Keratinocyte (primary cell): Measurements from ENCODE around the gene RGS3. TPM values are rescaled to one million over a fixed set of nuclear protein-coding genes. Genes with fewer than 3 reads are reported as not detected.

Source experiments
- DNase-seq: peaks from one replicate; pipeline ENCODE4 v3.0.0-alpha.2; 2011; ENCODE audit warnings: low read depth, missing footprints, low spot score
- FAIRE-seq: peaks from 2 replicates; lab custom pipeline; 2011; peaks lifted over from hg19 to GRCh38; lab: Jason Lieb, UNC
- H2AFZ ChIP-seq: 2 replicates; pipeline ENCODE4 v1.6.0; 2012; ENCODE audit warnings: low read length, control low read depth, inconsistent platforms; ENCODE audit not compliant: control insufficient read depth
- H3K27ac ChIP-seq: 2 replicates; pipeline ENCODE4 v1.5.1; 2011; ENCODE audit warnings: low read length; ENCODE audit not compliant: control insufficient read depth, insufficient read depth
- H3K27me3 ChIP-seq: 3 replicates; pipeline ENCODE4 v1.6.0; 2011; ENCODE audit warnings: low read length; ENCODE audit not compliant: control insufficient read depth, insufficient read depth; ENCODE audit errors: extremely low read depth
- H3K36me3 ChIP-seq, 2 experiments: 2 replicates in 1 of 2; 3 replicates in 1 of 2; pipeline ENCODE4 v1.5.1; 2011; ENCODE audit warnings: low read length in 2 of 2, mild to moderate bottlenecking in 1 of 2; ENCODE audit not compliant: control insufficient read depth in 2 of 2, insufficient read depth in 2 of 2; ENCODE audit errors: extremely low read depth in 1 of 2
- H3K4me1 ChIP-seq: 3 replicates; pipeline ENCODE4 v1.5.1; 2011; ENCODE audit warnings: low read length; ENCODE audit not compliant: control insufficient read depth, insufficient read depth; ENCODE audit errors: extremely low read depth
- H3K4me2 ChIP-seq: 3 replicates; pipeline ENCODE4 v1.6.0; 2011; ENCODE audit warnings: low read depth, low read length; ENCODE audit not compliant: control insufficient read depth, insufficient read depth; ENCODE audit errors: extremely low read depth
- H3K4me3 ChIP-seq, 3 experiments: fragments of 200-600 bp in 1 of 3; sonication (generic) in 1 of 3; 2 replicates in 2 of 3; 3 replicates in 1 of 3; pipeline ENCODE4 v1.5.1; 2011 to 2016; ENCODE audit warnings: low read length in 3 of 3, mild to moderate bottlenecking in 3 of 3, control low read depth in 2 of 3, inconsistent platforms in 1 of 3, low read depth in 1 of 3, mixed read lengths in 1 of 3, mixed run types in 1 of 3, moderate library complexity in 1 of 3; ENCODE audit not compliant: control insufficient read depth in 2 of 3, insufficient read depth in 2 of 3; ENCODE audit errors: extremely low read depth in 1 of 3
- H3K79me2 ChIP-seq: 2 replicates; pipeline ENCODE4 v1.6.0; 2012; ENCODE audit warnings: low read length; ENCODE audit not compliant: control insufficient read depth, insufficient read depth
- H3K9ac ChIP-seq: 3 replicates; pipeline ENCODE4 v1.6.0; 2011; ENCODE audit warnings: low read length; ENCODE audit not compliant: control insufficient read depth, insufficient read depth; ENCODE audit errors: extremely low read depth
- H3K9me1 ChIP-seq: 3 replicates; pipeline ENCODE4 v1.6.0; 2011; ENCODE audit warnings: low read length; ENCODE audit not compliant: control insufficient read depth, insufficient read depth; ENCODE audit errors: extremely low read depth
- H3K9me3 ChIP-seq: 2 replicates; pipeline ENCODE4 v1.5.1; 2012; ENCODE audit warnings: low read depth, low read length; ENCODE audit not compliant: control insufficient read depth
- H4K20me1 ChIP-seq: 3 replicates; pipeline ENCODE4 v1.6.0; 2011; ENCODE audit warnings: low read length; ENCODE audit not compliant: control insufficient read depth, insufficient read depth; ENCODE audit errors: extremely low read depth
- CTCF ChIP-seq, 3 experiments: IDR thresholded peaks in 1 of 3; conservative IDR thresholded peaks in 1 of 3; optimal IDR thresholded peaks in 1 of 3; 2 replicates in 2 of 3; 3 replicates in 1 of 3; pipeline versions ENCODE3 to v1.5.1; 2011; ENCODE audit warnings: low read length in 3 of 3, mild to moderate bottlenecking in 3 of 3, moderate library complexity in 2 of 3, control low read depth in 1 of 3, inconsistent platforms in 1 of 3; ENCODE audit not compliant: insufficient read depth in 2 of 3; ENCODE audit errors: extremely low read depth in 1 of 3
- EZH2 ChIP-seq: IDR thresholded peaks from one replicate; pipeline ENCODE4 v1.6.1; 2012; ENCODE audit warnings: inconsistent platforms, mild to moderate bottlenecking, low read length, moderate library complexity
- dilution Hi-C: fragments of 300-500 bp; cut with MboI; formaldehyde crosslinking; loops from one replicate; pipeline ENCODE4 v1.7.0; 2020; ENCODE audit warnings: low sequenced_read_pairs; ENCODE audit not compliant: extremely low pct_ligation_motif_present
- polyA plus RNA-seq, 5 experiments: library from polyadenylated mRNA; depleted of rRNA in 3 of 5; stranded (reverse) in 3 of 5; stranded (forward) in 1 of 5; unstranded in 1 of 5; fragments of >200 nt; gene quantifications; 1 replicate in 1 of 5; 2 replicates in 3 of 5; 3 replicates in 1 of 5; pipeline versions ENCODE4 v1.2.1 to v1.2.3, GENCODE V29; 2011 to 2012; ENCODE audit warnings: missing spikeins in 2 of 5, low read depth in 1 of 5, low replicate concordance in 1 of 5

Gene RGS3
- polyA plus RNA-seq, 1 donor (not counting 4 experiments of a cell fraction or from before 2014, with no cell fraction given) = 19.6 TPM

- no peak overlapping the region for H3K4me3 ChIP-seq
- H3K9ac ChIP-seq = no peak overlapping the region
- dilution Hi-C loops = no loop called here
- no peaks in the 10 kb centered on the region for H4K20me1 ChIP-seq
- no peaks in the 10 kb centered on the region for H3K4me1 ChIP-seq
- H3K4me2 ChIP-seq = no peak overlapping the region
- no peaks in the 10 kb centered on the region for H3K27me3 ChIP-seq
- H3K27ac ChIP-seq = no peak overlapping the region
- FAIRE-seq (no peak), DNase-seq (no peak)
- TF ChIP-seq EZH2 (no peak), CTCF (optimal IDR thresholded peaks at IDR 0.05 in 1 of 3, IDR thresholded peaks at IDR 0.05 in 1 of 3, conservative IDR thresholded peaks at IDR 0.05 in 1 of 3; ENCODE audit: extremely low read depth in 1 of 3, insufficient read depth in 2 of 3, low read length in 3 of 3) (no peak)
- H3K9me3 ChIP-seq = no peaks in the 10 kb centered on the region
- no peak overlapping the region for H2AFZ ChIP-seq
- H3K79me2 ChIP-seq = no peaks in the 10 kb centered on the region
- H3K36me3 ChIP-seq = no peaks in the 10 kb centered on the region
- peaks cover 2% of the 10 kb centered on the region for H3K9me1 ChIP-seq
Observed at GRCh38 chr9:113509463-113509862, 45.9 kb downstream of the RGS3 start.

GRCh38 chr9:113511047-113511521 lies 47.6 kb downstream of the RGS3 start:
- DNase-seq (no peak), FAIRE-seq (no peak)
- no peaks in the 10 kb centered on the region for H3K36me3 ChIP-seq
- H3K27me3 ChIP-seq = no peaks in the 10 kb centered on the region
- H3K27ac ChIP-seq = no peak overlapping the region
- H3K9me3 ChIP-seq = no peaks in the 10 kb centered on the region
- H3K4me2 ChIP-seq = no peak overlapping the region
- dilution Hi-C loops = no loop called here
- TF ChIP-seq EZH2 (no peak), CTCF (optimal IDR thresholded peaks at IDR 0.05 in 1 of 3, IDR thresholded peaks at IDR 0.05 in 1 of 3, conservative IDR thresholded peaks at IDR 0.05 in 1 of 3; ENCODE audit: extremely low read depth in 1 of 3, insufficient read depth in 2 of 3, low read length in 3 of 3) (no peak)
- H2AFZ ChIP-seq = no peak overlapping the region
- no peak overlapping the region for H3K4me3 ChIP-seq
- no peaks in the 10 kb centered on the region for H3K4me1 ChIP-seq
- no peak overlapping the region for H3K9ac ChIP-seq
- H4K20me1 ChIP-seq = no peaks in the 10 kb centered on the region
- peaks cover 2% of the 10 kb centered on the region for H3K9me1 ChIP-seq
- H3K79me2 ChIP-seq = no peaks in the 10 kb centered on the region
